Prostate gland (tissue), 2 donors: ENCODE measurements around the gene TRMT5. TPM values are rescaled to one million over a fixed set of nuclear protein-coding genes. Genes with fewer than 3 reads are reported as not detected.

ENCODE experiments used
- DNase-seq: peaks from one replicate; pipeline ENCODE4 v3.0.0-alpha.2; 2019; ENCODE audit warnings: low spot score
- H3K27ac ChIP-seq, 2 donors: fragments of 200-600 bp; sonication (generic); 2 replicates each; pipeline ENCODE4 v1.5.1; 2017 to 2019
- H3K27me3 ChIP-seq: fragments of 200-600 bp; sonication (generic); replicated peaks from 2 replicates; pipeline ENCODE4 v1.5.1; 2019; ENCODE audit not compliant: insufficient read depth
- H3K36me3 ChIP-seq, 2 donors: fragments of 200-600 bp; sonication (generic); 1 replicate in 1 of 2; 2 replicates in 1 of 2; pipeline versions ENCODE4 v1.5.1 to v1.8.1; 2017 to 2019
- H3K4me1 ChIP-seq: fragments of 200-600 bp; sonication (generic); replicated peaks from 2 replicates; pipeline ENCODE4 v1.5.1; 2019
- H3K4me3 ChIP-seq, 2 donors: fragments of 200-600 bp; sonication (generic); 2 replicates each; pipeline ENCODE4 v1.5.1; 2017 to 2019
- H3K9me3 ChIP-seq: fragments of 200-600 bp; sonication (generic); 2 replicates; pipeline ENCODE4 v1.5.1; 2017
- POLR2A ChIP-seq: fragments of 450-650 bp; IDR thresholded peaks from one replicate; pipeline ENCODE4 v1.6.1; 2016; ENCODE audit warnings: antibody characterized with exemption, mild to moderate bottlenecking
- POLR2AphosphoS5 ChIP-seq: sonication (generic); formaldehyde crosslinking; IDR thresholded peaks from one replicate; pipeline ENCODE4 v1.6.1; 2017; ENCODE audit warnings: antibody characterized with exemption
- WGBS: methylation state at CpG from one replicate; pipeline ENCODE4 v1.1.5; 2018; 5-methylcytosine and 5-hydroxymethylcytosine counted together
- intact Hi-C: fragments of 100-400 bp; cut with DNase I; formaldehyde crosslinking; loops from one replicate; pipeline ENCODE4 v1.14.2; 2022
- total RNA-seq, 2 donors: library from RNA; depleted of rRNA; stranded (reverse); fragments of >200 nt; gene quantifications; one replicate each; pipeline ENCODE4 v1.1.0, GENCODE V29; 2016
- TF ChIP-seq, protein P1 (sequence below), 4 experiments: fragments of 200-600 bp in 2 of 4; fragments of 450-650 bp in 2 of 4; sonication (generic) in 2 of 4; IDR thresholded peaks; 1 replicate in 3 of 4; 2 replicates in 1 of 4; pipeline ENCODE4 v1.5.1; 2016 to 2019; ENCODE audit warnings: antibody characterized with exemption in 4 of 4, mild to moderate bottlenecking in 2 of 4, moderate library complexity in 2 of 4

The TRMT5 gene, protein sequence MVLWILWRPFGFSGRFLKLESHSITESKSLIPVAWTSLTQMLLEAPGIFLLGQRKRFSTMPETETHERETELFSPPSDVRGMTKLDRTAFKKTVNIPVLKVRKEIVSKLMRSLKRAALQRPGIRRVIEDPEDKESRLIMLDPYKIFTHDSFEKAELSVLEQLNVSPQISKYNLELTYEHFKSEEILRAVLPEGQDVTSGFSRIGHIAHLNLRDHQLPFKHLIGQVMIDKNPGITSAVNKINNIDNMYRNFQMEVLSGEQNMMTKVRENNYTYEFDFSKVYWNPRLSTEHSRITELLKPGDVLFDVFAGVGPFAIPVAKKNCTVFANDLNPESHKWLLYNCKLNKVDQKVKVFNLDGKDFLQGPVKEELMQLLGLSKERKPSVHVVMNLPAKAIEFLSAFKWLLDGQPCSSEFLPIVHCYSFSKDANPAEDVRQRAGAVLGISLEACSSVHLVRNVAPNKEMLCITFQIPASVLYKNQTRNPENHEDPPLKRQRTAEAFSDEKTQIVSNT
- 10 to 100 TPM in 1 of 2 donors, 1 to 10 TPM in 1; 8.1 to 18.4 TPM for total RNA-seq

DNA sequence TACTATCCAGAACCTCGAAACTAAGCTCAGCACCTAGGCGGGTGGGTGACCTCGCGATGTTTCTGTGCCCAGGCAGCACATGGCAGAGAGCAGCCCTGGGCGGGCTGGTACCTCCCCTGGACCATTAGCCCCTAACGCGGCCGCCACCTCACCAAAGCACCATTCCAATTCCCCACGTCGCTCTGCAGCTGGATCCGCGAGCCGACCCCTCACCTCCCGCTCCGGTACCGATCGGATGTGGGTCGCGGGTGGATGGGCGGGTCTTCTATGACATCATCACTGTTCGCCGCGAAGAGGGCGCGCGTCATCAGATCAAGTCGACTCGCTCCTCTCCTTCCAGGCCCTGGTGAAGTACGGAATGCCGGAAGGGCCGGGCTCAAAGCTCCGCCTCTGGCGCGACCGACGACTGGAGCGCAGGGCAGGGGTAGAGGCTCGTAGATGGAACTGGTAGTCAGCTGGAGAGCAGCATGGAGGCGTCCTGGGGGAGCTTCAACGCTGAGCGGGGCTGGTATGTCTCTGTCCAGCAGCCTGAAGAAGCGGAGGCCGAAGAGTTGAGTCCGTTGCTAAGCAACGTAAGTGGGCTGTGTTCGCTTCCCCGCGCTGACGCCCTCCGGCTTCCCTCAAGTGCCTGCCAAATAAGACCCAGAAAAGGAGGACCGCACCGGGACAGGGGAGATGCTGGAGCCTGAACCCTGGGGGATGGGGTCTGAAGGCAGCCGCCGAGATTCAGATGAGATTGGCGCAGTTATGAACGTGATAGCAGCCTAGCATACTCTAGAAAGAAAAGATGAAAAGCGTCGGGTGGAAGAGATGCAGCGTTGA lies at the start of gene TRMT5, which contains the start of gene SLC38A6:
Gene TRMT5, minus strand, starts transcription at position 269 of the 822 bp plus-strand sequence. Its CDS starts 106 bp downstream, at position 163.
Gene SLC38A6, plus strand, starts transcription at position 435 of the 822 bp plus-strand sequence. Its CDS starts 33 bp downstream, at position 468.
- H3K4me1 ChIP-seq, result no peaks in the 10 kb centered on the region
- H3K27ac ChIP-seq, result peak within 1 kb of the TSS; percentile 85 to 86
- peak; percentile 98 for TF ChIP-seq POLR2AphosphoS5
- TF ChIP-seq, protein P1, sequence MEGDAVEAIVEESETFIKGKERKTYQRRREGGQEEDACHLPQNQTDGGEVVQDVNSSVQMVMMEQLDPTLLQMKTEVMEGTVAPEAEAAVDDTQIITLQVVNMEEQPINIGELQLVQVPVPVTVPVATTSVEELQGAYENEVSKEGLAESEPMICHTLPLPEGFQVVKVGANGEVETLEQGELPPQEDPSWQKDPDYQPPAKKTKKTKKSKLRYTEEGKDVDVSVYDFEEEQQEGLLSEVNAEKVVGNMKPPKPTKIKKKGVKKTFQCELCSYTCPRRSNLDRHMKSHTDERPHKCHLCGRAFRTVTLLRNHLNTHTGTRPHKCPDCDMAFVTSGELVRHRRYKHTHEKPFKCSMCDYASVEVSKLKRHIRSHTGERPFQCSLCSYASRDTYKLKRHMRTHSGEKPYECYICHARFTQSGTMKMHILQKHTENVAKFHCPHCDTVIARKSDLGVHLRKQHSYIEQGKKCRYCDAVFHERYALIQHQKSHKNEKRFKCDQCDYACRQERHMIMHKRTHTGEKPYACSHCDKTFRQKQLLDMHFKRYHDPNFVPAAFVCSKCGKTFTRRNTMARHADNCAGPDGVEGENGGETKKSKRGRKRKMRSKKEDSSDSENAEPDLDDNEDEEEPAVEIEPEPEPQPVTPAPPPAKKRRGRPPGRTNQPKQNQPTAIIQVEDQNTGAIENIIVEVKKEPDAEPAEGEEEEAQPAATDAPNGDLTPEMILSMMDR (IDR thresholded peaks at IDR 0.05), result peak in 2 of 4 experiments; percentile 11 to 16
- peak; percentile 62 for TF ChIP-seq POLR2A
- no peaks in the 10 kb centered on the region for H3K36me3 ChIP-seq
- no peaks in the 10 kb centered on the region for H3K27me3 ChIP-seq
- peak within 1 kb of the TSS; percentile 70 to 86 for H3K4me3 ChIP-seq
- DNase-seq, result peak; percentile 94
- no peaks in the 10 kb centered on the region for H3K9me3 ChIP-seq
- intact Hi-C loops, result loop anchor here (5.0 kb wide), 2 partner anchors 259 to 334 kb away; partner anchors contain the start of genes SIX1 and SIX4
- under 1% methylated on average over 59 of the region's 59 CpGs for WGBS

GRCh38 chr14:61026526-61026925 lies 45.6 kb upstream of the TRMT5 start:
- 53% methylated on average over 2 of the region's 2 CpGs for WGBS
- Histone ChIP-seq H3K27ac (no peak overlapping the region), H3K4me1 (no peaks in the 10 kb centered on the region), H3K4me3 (no peak overlapping the region), H3K9me3 (no peaks in the 10 kb centered on the region), H3K27me3 (no peaks in the 10 kb centered on the region), H3K36me3 (no peaks in the 10 kb centered on the region)
- intact Hi-C loops, result loop anchor here (5.0 to 10.0 kb wide), 3 partner anchors 228 to 404 kb away; no protein-coding TSS in a partner anchor
- TF ChIP-seq, protein P1 (IDR thresholded peaks at IDR 0.05), result no peak
- TF ChIP-seq POLR2A, result no peak
- TF ChIP-seq POLR2AphosphoS5, result no peak
- DNase-seq, result no peak

DNA sequence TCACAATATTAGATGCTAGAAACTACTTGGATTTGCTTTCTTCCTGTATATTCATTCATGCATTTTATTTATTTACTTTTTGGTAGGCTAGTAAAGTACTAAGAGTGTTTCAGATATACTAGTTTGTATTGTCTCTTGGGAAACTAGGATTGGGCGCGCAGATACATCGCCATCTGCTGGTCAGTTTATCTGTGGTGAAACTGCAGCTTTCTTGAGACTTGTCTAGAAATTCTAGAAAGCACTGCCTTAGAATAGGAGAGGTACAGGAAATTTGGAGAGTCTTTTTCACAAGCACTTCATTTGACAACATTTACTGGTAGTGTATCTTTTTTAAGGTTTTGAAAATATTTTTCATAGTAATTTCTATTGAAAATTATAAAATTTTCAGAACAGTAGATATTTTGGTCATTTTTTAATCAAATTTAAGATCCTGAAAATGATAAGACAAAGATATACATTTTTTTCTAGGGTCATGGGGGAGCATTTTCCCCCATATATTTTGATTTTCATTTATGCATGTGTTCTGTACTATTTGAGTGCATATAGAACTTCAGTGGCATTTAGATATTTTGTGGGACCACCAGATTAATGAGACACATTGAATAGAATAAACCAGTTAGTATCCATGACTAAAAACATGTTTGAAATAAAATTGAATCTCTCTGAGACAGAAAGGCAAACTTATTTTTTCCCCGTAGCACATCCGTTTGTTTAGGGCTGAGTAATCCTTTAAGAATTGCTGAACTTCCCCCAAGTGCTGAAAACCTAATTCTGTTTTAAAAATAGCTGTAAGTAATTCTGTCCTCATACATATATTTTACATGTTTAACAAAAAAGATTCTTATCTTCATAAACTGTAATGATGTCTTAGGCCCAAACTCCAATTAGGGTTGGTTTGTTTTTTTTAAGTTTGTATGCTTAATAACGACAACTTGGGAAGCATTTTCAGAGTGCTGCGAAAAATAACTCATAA lies 44.7 kb upstream of the TRMT5 start:
- no peaks in the 10 kb centered on the region for H3K4me1 ChIP-seq
- no peaks in the 10 kb centered on the region for H3K36me3 ChIP-seq
- DNase-seq, result peak; percentile 76
- no peak overlapping the region for H3K4me3 ChIP-seq
- intact Hi-C loops, result loop anchor here (5.0 to 10.0 kb wide), 3 partner anchors 229 to 403 kb away; no protein-coding TSS in a partner anchor
- no peaks in the 10 kb centered on the region for H3K9me3 ChIP-seq
- H3K27me3 ChIP-seq, result no peaks in the 10 kb centered on the region
- TF ChIP-seq, protein P1 (IDR thresholded peaks at IDR 0.05), result peak; percentile 64 to 85 (median 84)
- TF ChIP-seq POLR2AphosphoS5 (peak; percentile 74), POLR2A (no peak)
- 52% methylated on average over 7 of the region's 7 CpGs for WGBS
- H3K27ac ChIP-seq, result no peak overlapping the region

GRCh38 chr14:61019537-61019936 lies 38.7 kb upstream of the TRMT5 start:
- H3K9me3 ChIP-seq, result no peaks in the 10 kb centered on the region
- no peak for DNase-seq
- no peak overlapping the region for H3K27ac ChIP-seq
- intact Hi-C loops, result no loop called here
- no peak overlapping the region for H3K4me3 ChIP-seq
- no peaks in the 10 kb centered on the region for H3K27me3 ChIP-seq
- no peaks in the 10 kb centered on the region for H3K4me1 ChIP-seq
- TF ChIP-seq POLR2AphosphoS5 (no peak), POLR2A (no peak)
- TF ChIP-seq, protein P1 (IDR thresholded peaks at IDR 0.05), result no peak
- 20% methylated on average over 1 of the region's 1 CpG for WGBS
- no peaks in the 10 kb centered on the region for H3K36me3 ChIP-seq
